HFFc6 (cell line): Measurements from ENCODE around the gene MSI2. TPM values are rescaled to one million over a fixed set of nuclear protein-coding genes. Genes with fewer than 3 reads are reported as not detected.

ENCODE experiments used
- DNase-seq: peaks from one replicate; pipeline ENCODE4 v3.0.0-alpha.2; 2018
- H3K27ac Mint-ChIP-seq: 2 replicates; pipeline ENCODE4 v1.8.0; 2020; ENCODE audit warnings: mild to moderate bottlenecking, mixed read lengths
- H3K27me3 Mint-ChIP-seq: 2 replicates; pipeline ENCODE4 v1.8.0; 2021; ENCODE audit warnings: mild to moderate bottlenecking, moderate library complexity, mixed read lengths; ENCODE audit not compliant: insufficient read depth
- H3K36me3 Mint-ChIP-seq: 2 replicates; pipeline ENCODE4 v1.8.0; 2021; ENCODE audit warnings: low read depth, mixed read lengths
- H3K4me1 Mint-ChIP-seq: 2 replicates; pipeline ENCODE4 v1.8.0; 2020; ENCODE audit warnings: low read depth, mixed read lengths
- H3K4me3 Mint-ChIP-seq: 2 replicates; pipeline ENCODE4 v1.8.0; 2020; ENCODE audit warnings: mild to moderate bottlenecking, moderate library complexity, mixed read lengths
- H3K9me3 Mint-ChIP-seq: 2 replicates; pipeline ENCODE4 v1.8.0; 2020; ENCODE audit warnings: mild to moderate bottlenecking, mixed read lengths
- long read RNA-seq: library from polyadenylated mRNA; unstranded; transcript quantifications from one replicate; pipeline ENCODE4 v2.0.0, GENCODE V29; 2019
- total RNA-seq, 6 experiments: library from RNA; stranded (reverse); fragmentation: NEBNext Ultra II Directional; extraction: Animal tissue kit (Norgen Biotek cat#: 25700); gene quantifications; 2 replicates in 1 of 6; 3 replicates in 5 of 6; pipeline ENCODE4 v1.2.3, GENCODE V29; 2021
- TF ChIP-seq, protein P1 (sequence below): fragments of 200-600 bp; sonication (generic); IDR thresholded peaks from 2 replicates; pipeline ENCODE4 v1.5.0; 2021; ENCODE audit warnings: antibody characterized with exemption, mild to moderate bottlenecking

MSI2 gene
- total RNA-seq, result 10 to 100 TPM; 53.5 to 71.7 (median 55.0) TPM
- long read RNA-seq, full-length matches to known transcripts, result 2 of 21 reads
- long read RNA-seq, partial matches to known transcripts, result 13 of 21 reads
- long read RNA-seq, other reads (novel, unspliced or antisense), result 6 of 21 reads

DNA sequence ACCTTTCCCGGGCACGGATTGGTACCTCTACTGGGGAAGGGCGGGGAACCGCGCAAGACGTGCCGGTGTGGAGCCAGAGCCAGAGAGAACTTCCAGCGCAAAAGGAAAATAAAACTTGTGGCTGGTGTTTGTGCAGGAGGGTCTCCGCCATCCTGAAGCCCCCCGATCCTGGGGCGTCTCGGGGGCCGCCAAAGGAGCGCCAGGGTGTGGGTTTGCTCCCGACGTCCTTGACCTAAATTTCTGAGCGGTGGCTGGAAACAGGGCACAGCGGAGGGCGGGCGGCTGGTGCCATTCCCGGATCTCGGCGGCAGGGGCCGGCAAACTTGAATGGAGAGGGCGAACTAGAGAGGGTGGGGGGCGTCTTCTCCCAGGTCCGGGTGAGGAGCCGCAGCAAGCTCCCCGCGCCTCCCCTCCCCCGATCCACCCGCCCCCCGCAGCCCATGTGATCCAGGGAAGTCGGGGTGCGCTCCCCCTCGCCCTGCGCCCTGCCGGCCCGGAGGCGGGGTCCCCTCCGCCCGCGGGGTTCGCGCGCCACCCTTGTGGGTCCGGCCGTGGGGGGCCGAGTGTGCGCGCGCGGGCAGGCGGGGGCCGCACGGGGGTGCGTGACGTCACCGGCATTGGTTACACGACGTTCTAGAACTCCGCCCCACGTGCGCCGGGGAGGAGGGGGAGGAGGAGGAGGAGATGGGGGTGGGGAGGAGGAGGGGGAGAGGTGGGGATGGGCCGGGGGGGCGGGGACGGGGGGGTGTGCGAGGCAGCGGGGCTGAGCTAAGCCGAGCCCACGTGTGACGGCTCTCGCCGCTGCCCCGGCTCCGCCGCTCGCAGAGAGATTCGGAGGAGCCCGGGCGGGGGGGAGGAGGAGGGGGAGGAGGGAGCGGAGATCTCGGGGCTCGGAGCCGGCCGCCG, at the start of gene MSI2:
Gene MSI2 (plus strand): TSS at position 748 of the 906 bp plus-strand sequence. CDS start 220 bp downstream, outside the sequence.
- DNase-seq, result peak; percentile 66
- peaks cover 28% of the 10 kb centered on the region for H3K4me1 Mint-ChIP-seq

DNA sequence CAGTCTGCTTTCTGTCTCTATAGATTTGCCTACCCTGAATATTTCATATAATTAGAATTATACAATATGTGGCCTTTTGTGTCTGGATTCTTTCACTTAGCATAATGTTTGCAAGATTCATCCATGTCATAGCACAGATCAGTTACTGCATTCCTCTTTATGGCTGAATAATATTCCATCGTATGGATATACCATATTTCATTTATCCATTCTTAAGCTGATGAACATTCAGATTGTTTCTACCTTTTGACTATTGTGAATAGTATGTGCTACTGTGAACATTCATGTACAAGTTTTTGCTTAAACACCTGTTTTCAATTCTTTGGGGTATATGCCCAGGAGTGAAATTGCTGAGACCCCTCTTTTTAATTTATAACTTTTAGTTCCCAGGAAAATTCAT, 49.4 kb upstream of the MSI2 start:
- TF ChIP-seq, protein P1, sequence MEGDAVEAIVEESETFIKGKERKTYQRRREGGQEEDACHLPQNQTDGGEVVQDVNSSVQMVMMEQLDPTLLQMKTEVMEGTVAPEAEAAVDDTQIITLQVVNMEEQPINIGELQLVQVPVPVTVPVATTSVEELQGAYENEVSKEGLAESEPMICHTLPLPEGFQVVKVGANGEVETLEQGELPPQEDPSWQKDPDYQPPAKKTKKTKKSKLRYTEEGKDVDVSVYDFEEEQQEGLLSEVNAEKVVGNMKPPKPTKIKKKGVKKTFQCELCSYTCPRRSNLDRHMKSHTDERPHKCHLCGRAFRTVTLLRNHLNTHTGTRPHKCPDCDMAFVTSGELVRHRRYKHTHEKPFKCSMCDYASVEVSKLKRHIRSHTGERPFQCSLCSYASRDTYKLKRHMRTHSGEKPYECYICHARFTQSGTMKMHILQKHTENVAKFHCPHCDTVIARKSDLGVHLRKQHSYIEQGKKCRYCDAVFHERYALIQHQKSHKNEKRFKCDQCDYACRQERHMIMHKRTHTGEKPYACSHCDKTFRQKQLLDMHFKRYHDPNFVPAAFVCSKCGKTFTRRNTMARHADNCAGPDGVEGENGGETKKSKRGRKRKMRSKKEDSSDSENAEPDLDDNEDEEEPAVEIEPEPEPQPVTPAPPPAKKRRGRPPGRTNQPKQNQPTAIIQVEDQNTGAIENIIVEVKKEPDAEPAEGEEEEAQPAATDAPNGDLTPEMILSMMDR, result no peak

More for the DNA sequence above, at the start of gene MSI2:
- H3K27me3 Mint-ChIP-seq, result no peaks in the 10 kb centered on the region; the same call in 1 of the 2 replicates
- peak within 1 kb of the TSS; percentile 96 for H3K4me3 Mint-ChIP-seq
- peaks cover 5% of the 10 kb centered on the region for H3K9me3 Mint-ChIP-seq
- TF ChIP-seq, protein P1, result no peak
- peak within 1 kb of the TSS; percentile 80 for H3K27ac Mint-ChIP-seq
- peaks cover 10% of the 10 kb centered on the region; the same call in 1 of the 2 replicates for H3K36me3 Mint-ChIP-seq

DNA sequence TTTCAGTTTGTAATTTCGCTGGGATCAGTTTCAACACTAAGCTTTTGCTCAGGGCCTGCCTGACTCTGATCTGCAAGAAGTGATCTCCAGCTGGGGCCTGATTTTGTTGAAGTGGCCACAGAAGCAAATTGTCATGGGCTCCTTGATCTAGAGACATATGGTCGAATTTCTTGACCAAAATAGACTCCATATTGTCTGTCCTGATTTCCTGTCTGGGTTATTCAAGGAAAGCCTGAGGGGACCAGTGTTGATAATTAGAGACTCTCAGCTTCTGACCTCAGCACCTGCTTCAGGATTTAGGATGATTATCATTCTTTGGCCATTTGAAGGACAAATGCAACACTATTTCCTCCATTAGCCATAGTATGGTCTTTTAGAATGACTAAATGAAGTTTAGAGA, 48.9 kb upstream of the MSI2 start:
- TF ChIP-seq, protein P1, result no peak
- no peak for DNase-seq
- Mint-ChIP-seq H3K4me1 (peaks cover 25% of the 10 kb centered on the region), H3K27ac (no peak overlapping the region), H3K36me3 (no peaks in the 10 kb centered on the region), H3K27me3 (peaks cover 16% of the 10 kb centered on the region), H3K4me3 (no peak overlapping the region), H3K9me3 (peaks cover 5% of the 10 kb centered on the region)

More for the DNA sequence above, 49.4 kb upstream of the MSI2 start:
- no peak for DNase-seq
- Mint-ChIP-seq H3K36me3 (no peaks in the 10 kb centered on the region), H3K4me1 (peaks cover 20% of the 10 kb centered on the region), H3K9me3 (peaks cover 5% of the 10 kb centered on the region), H3K27ac (no peak overlapping the region), H3K4me3 (no peak overlapping the region), H3K27me3 (peaks cover 16% of the 10 kb centered on the region)

DNA sequence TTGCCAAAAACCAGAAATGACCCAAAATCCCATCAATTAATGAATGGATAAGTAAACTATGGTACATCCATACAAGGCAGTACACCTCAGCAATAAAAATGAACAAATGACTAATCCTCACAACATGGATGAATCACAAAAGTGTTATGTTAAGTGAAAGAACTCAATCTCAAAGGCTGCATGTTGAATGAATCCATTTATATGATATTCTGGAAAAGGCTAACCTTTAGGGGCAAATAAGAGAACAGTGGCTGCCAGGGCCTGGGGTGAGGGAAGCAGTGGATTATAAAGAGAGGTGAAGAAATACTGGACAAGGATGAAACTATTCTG, 46.1 kb upstream of the MSI2 start:
- peaks cover 3% of the 10 kb centered on the region; the same call in 1 of the 2 replicates for H3K27me3 Mint-ChIP-seq
- DNase-seq, result no peak
- TF ChIP-seq, protein P1, result no peak

DNA sequence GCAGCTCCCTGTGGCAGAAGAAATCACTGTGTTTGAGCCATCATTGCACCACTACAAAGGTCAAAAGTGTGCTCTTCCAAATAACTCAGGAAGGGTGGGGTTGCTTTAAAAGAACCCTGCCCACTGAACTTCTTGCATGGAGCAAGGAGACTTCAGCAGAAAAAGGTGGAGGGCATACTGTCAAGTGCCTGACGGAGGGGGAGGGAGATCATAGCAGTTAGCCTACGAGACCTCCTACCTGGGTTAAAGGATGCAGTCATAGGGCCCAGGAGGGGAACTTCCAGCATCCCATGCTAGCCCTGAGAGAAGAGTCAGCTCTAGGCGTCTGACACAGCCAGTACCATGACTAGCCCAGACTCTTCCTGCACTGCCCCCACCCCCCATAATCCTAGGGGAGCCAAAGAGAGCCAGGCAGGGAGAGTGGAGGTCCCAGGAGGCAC, 45.3 kb upstream of the MSI2 start:
- Mint-ChIP-seq H3K9me3 (peaks cover 5% of the 10 kb centered on the region), H3K27ac (no peak overlapping the region), H3K27me3 (peaks cover 3% of the 10 kb centered on the region; the same call in 1 of the 2 replicates), H3K36me3 (no peaks in the 10 kb centered on the region), H3K4me3 (no peak overlapping the region), H3K4me1 (peaks cover 39% of the 10 kb centered on the region)
- TF ChIP-seq, protein P1, result no peak
- DNase-seq, result no peak

More for the DNA sequence above, 46.1 kb upstream of the MSI2 start:
- Mint-ChIP-seq H3K36me3 (no peaks in the 10 kb centered on the region), H3K9me3 (peaks cover 5% of the 10 kb centered on the region), H3K27ac (no peak overlapping the region), H3K4me3 (no peak overlapping the region), H3K4me1 (peaks cover 31% of the 10 kb centered on the region)
